Stimulated activated CD4-positive, alpha-beta T cell treated with anti-CD3 and anti-CD28 coated beads, Interleukin-4, amount 100 ng/mL, for 24 hours (primary cell): ENCODE measurements around the gene HTATIP2.
A peak's percentile ranks its signal among the peaks of the same experiment; 100 is the strongest.
"Not testable (repeated sequence)": the region's sequence is repeated elsewhere in the genome, so short reads cannot be mapped to it uniquely, and the experiment has no call there.

Source experiments
- DNase-seq: peaks from one replicate; pipeline ENCODE4 v3.0.0-alpha.2; 2020

HTATIP2 gene

GRCh38 chr11:20372081-20372626 lies 8.6 kb downstream of the HTATIP2 start:
- DNase-seq, result no peak

GRCh38 chr11:20373147-20373546 lies 9.6 kb downstream of the HTATIP2 start:
- DNase-seq, result no peak

- DNase-seq, result no peak
Measured at GRCh38 chr11:20373568-20374209, 10.2 kb downstream of the HTATIP2 start.

GRCh38 chr11:20374741-20375300 lies 11.3 kb downstream of the HTATIP2 start:
- no peak for DNase-seq

GRCh38 chr11:20376162-20376730 lies 12.7 kb downstream of the HTATIP2 start:
- DNase-seq, result no peak

- DNase-seq, result not testable (repeated sequence)
Measured at GRCh38 chr11:20385996-20386395, 22.5 kb downstream of the HTATIP2 start.

GRCh38 chr11:20387261-20388095 lies 24.0 kb downstream of the HTATIP2 start, which contains the start of gene PRMT3:
TSS of gene PRMT3 (plus strand) at chr11:20387716. CDS start at chr11:20387747, 31 bp downstream.
- DNase-seq, result peak; percentile 97

GRCh38 chr11:20388096-20389055 lies 24.9 kb downstream of the HTATIP2 start:
- peak; percentile 38 for DNase-seq

GRCh38 chr11:20397281-20397680 lies 33.8 kb downstream of the HTATIP2 start:
- no peak for DNase-seq

GRCh38 chr11:20399498-20399897 lies 36.0 kb downstream of the HTATIP2 start:
- no peak for DNase-seq

GRCh38 chr11:20403059-20403458 lies 39.5 kb downstream of the HTATIP2 start:
- DNase-seq, result no peak

- DNase-seq, result no peak
Measured at GRCh38 chr11:20406484-20406883, 43.0 kb downstream of the HTATIP2 start.

GRCh38 chr11:20407344-20407743 lies 43.8 kb downstream of the HTATIP2 start:
- DNase-seq, result no peak

GRCh38 chr11:20415432-20415831 lies 51.9 kb downstream of the HTATIP2 start:
- no peak for DNase-seq

- no peak for DNase-seq
Measured at GRCh38 chr11:20417771-20418170, 54.3 kb downstream of the HTATIP2 start.

- no peak for DNase-seq
Measured at GRCh38 chr11:20421946-20422345, 58.4 kb downstream of the HTATIP2 start.

- DNase-seq, result no peak
Measured at GRCh38 chr11:20429216-20429615, 65.7 kb downstream of the HTATIP2 start.
